GM15510 (cell line): ENCODE measurements around the gene CARD10.

Source experiments
- POLR2A ChIP-seq: IDR thresholded peaks from 3 replicates; pipeline ENCODE4 v1.6.1; 2011; ENCODE audit warnings: borderline replicate concordance; ENCODE audit not compliant: insufficient read length; ENCODE audit errors: extremely low read depth

The CARD10 gene

GRCh38 chr22:37519268-37520195 is at the start of gene CARD10:
Gene CARD10, minus strand, starts transcription at chr22:37519415. Its CDS starts 215 bp downstream, at chr22:37519200.
- no peak for TF ChIP-seq POLR2A

- TF ChIP-seq POLR2A = no peak
These were observed 49.3 kb upstream of the CARD10 start for GRCh38 chr22:37568448-37569008.

GRCh38 chr22:37568012-37568411 is 48.8 kb upstream of the CARD10 start:
- no peak for TF ChIP-seq POLR2A

- TF ChIP-seq POLR2A = no peak
These were observed 47.9 kb upstream of the CARD10 start for GRCh38 chr22:37566903-37567798.

GRCh38 chr22:37566329-37566837 is 47.2 kb upstream of the CARD10 start:
- no peak for TF ChIP-seq POLR2A

- TF ChIP-seq POLR2A = no peak
These were observed 46.6 kb upstream of the CARD10 start for GRCh38 chr22:37565830-37566229.

GRCh38 chr22:37564111-37564711 is 45.0 kb upstream of the CARD10 start:
- no peak for TF ChIP-seq POLR2A

- TF ChIP-seq POLR2A = no peak
These were observed 44.2 kb upstream of the CARD10 start for GRCh38 chr22:37563153-37564081.

- no peak for TF ChIP-seq POLR2A
These were observed 43.0 kb upstream of the CARD10 start for GRCh38 chr22:37562049-37562875.

GRCh38 chr22:37561212-37562048 is 42.2 kb upstream of the CARD10 start:
- no peak for TF ChIP-seq POLR2A

GRCh38 chr22:37560608-37561211 is 41.5 kb upstream of the CARD10 start:
- TF ChIP-seq POLR2A = no peak
